H1 (cell line): Measurements from ENCODE around the gene OAT. TPM values are rescaled to one million over a fixed set of nuclear protein-coding genes. Genes with fewer than 3 reads are reported as not detected.

Experiments
- CTCF ChIA-PET: fragments of 300-600 bp; sonication (Branson Sonifier 250); formaldehyde crosslinking; loops from one replicate; lab custom pipeline; 2021; ENCODE audit not compliant: partially characterized antibody; lab: Charles Lee
- POLR2A ChIA-PET: fragments of 300-600 bp; sonication (Branson Sonifier 250); formaldehyde crosslinking; loops from one replicate; lab custom pipeline; 2021; ENCODE audit warnings: inconsistent platforms; ENCODE audit not compliant: partially characterized antibody; lab: Charles Lee
- DNase-seq, 2 experiments: peaks; one replicate each; pipeline versions ENCODE4 v3.0.0 to v3.0.0-alpha.2; 2010 to 2022; ENCODE audit warnings: low spot score in 2 of 2, low read depth in 1 of 2, mixed read lengths in 1 of 2
- FAIRE-seq: peaks from 2 replicates; lab custom pipeline; 2011; peaks lifted over from hg19 to GRCh38; lab: Jason Lieb, UNC
- H2AFZ ChIP-seq: 2 replicates; pipeline ENCODE4 v1.8.1; 2012; ENCODE audit warnings: low read length, inconsistent platforms
- H2AK5ac ChIP-seq: 2 replicates; pipeline ENCODE4 v1.6.1; 2013; ENCODE audit warnings: low read depth, low read length
- H2BK120ac ChIP-seq: replicated peaks from 2 replicates; pipeline ENCODE3; 2013; ENCODE audit warnings: low read depth, low read length, inconsistent platforms
- H2BK12ac ChIP-seq: 2 replicates; pipeline ENCODE4 v1.6.1; 2013; ENCODE audit warnings: low read depth, low read length
- H2BK15ac ChIP-seq: 2 replicates; pipeline ENCODE4 v1.6.1; 2013; ENCODE audit warnings: low read length
- H2BK20ac ChIP-seq: 2 replicates; pipeline ENCODE4 v1.6.1; 2013; ENCODE audit warnings: low read length
- H2BK5ac ChIP-seq: 2 replicates; pipeline ENCODE4 v1.6.1; 2013; ENCODE audit warnings: low read depth, low read length
- H3K14ac ChIP-seq: 2 replicates; pipeline ENCODE4 v1.6.1; 2013; ENCODE audit warnings: inconsistent platforms; ENCODE audit not compliant: insufficient read length
- H3K18ac ChIP-seq: 2 replicates; pipeline ENCODE4 v1.6.1; 2013; ENCODE audit warnings: low read length; ENCODE audit errors: extremely low read depth
- H3K23ac ChIP-seq: 2 replicates; pipeline ENCODE4 v1.6.1; 2013; ENCODE audit warnings: inconsistent platforms; ENCODE audit not compliant: insufficient read length
- H3K23me2 ChIP-seq: 2 replicates; pipeline ENCODE4 v1.6.1; 2013; ENCODE audit warnings: low read depth, low read length
- H3K27ac ChIP-seq: 2 replicates; pipeline ENCODE4 v1.6.1; 2011; ENCODE audit warnings: low read depth, low read length, inconsistent platforms
- H3K27me3 ChIP-seq, 4 experiments: replicated peaks in 1 of 4; 1 replicate in 1 of 4; 2 replicates in 3 of 4; pipeline versions ENCODE4 v1.6.1 to v1.8.1; 2011 to 2013; ENCODE audit warnings: low read length in 3 of 4, mild to moderate bottlenecking in 3 of 4, inconsistent platforms in 2 of 4, mixed read lengths in 2 of 4, moderate library complexity in 1 of 4; ENCODE audit not compliant: control insufficient read depth in 3 of 4, insufficient read depth in 3 of 4; ENCODE audit errors: extremely low read depth in 1 of 4
- H3K36me3 ChIP-seq, 4 experiments: 2 replicates each; pipeline versions ENCODE4 v1.6.1 to v1.8.1; 2011 to 2013; ENCODE audit warnings: mild to moderate bottlenecking in 4 of 4, low read length in 3 of 4, moderate library complexity in 2 of 4, control low read depth in 1 of 4, inconsistent platforms in 1 of 4; ENCODE audit not compliant: insufficient read depth in 4 of 4, control insufficient read depth in 2 of 4
- H3K4ac ChIP-seq: replicated peaks from 2 replicates; pipeline ENCODE3; 2013; ENCODE audit warnings: low read length, low read depth, mixed read lengths, inconsistent platforms; ENCODE audit not compliant: insufficient read length
- H3K4me1 ChIP-seq, 4 experiments: replicated peaks in 1 of 4; 1 replicate in 1 of 4; 2 replicates in 3 of 4; pipeline versions ENCODE4 v1.6.1 to v1.8.1; 2011 to 2013; ENCODE audit warnings: low read length in 3 of 4, inconsistent platforms in 2 of 4, mixed read lengths in 1 of 4; ENCODE audit not compliant: insufficient read depth in 4 of 4, control insufficient read depth in 3 of 4
- H3K4me2 ChIP-seq, 2 experiments: 2 replicates each; pipeline versions ENCODE4 v1.6.1 to v1.8.1; 2011 to 2013; ENCODE audit warnings: low read depth in 2 of 2, low read length in 2 of 2, control low read depth in 1 of 2, inconsistent platforms in 1 of 2, mild to moderate bottlenecking in 1 of 2; ENCODE audit not compliant: insufficient read depth in 1 of 2
- H3K4me3 ChIP-seq, 4 experiments: fragments of 200-600, 300-600 bp in 1 of 4; sonication (generic), shearing (Covaris generic), sonication (Bioruptor Twin) in 1 of 4; 2 replicates each; pipeline versions ENCODE4 v1.5.1 to v1.8.1; 2011 to 2016; ENCODE audit warnings: low read length in 4 of 4, low read depth in 3 of 4, control low read depth in 2 of 4, inconsistent platforms in 2 of 4, mild to moderate bottlenecking in 2 of 4, mixed read lengths in 1 of 4, moderate library complexity in 1 of 4; ENCODE audit not compliant: insufficient read depth in 2 of 4; ENCODE audit errors: extremely low read depth in 1 of 4
- H3K56ac ChIP-seq: replicated peaks from 2 replicates; pipeline ENCODE3; 2013; ENCODE audit warnings: low read depth, mild to moderate bottlenecking, mixed read lengths, low read length, inconsistent platforms; ENCODE audit not compliant: insufficient read length
- H3K79me1 ChIP-seq: 2 replicates; pipeline ENCODE4 v1.6.1; 2013; ENCODE audit warnings: low read depth, low read length, control low read depth
- H3K79me2 ChIP-seq, 2 experiments: 2 replicates each; pipeline versions ENCODE4 v1.6.1 to v1.8.1; 2012 to 2013; ENCODE audit warnings: low read length in 2 of 2, mild to moderate bottlenecking in 2 of 2, inconsistent platforms in 1 of 2; ENCODE audit not compliant: insufficient read depth in 2 of 2, control insufficient read depth in 1 of 2
- H3K9ac ChIP-seq, 4 experiments: replicated peaks in 1 of 4; 1 replicate in 1 of 4; 2 replicates in 3 of 4; pipeline versions ENCODE4 v1.6.1 to v1.8.1; 2011 to 2013; ENCODE audit warnings: low read depth in 3 of 4, low read length in 3 of 4, control low read depth in 2 of 4, mild to moderate bottlenecking in 2 of 4, moderate library complexity in 2 of 4, inconsistent platforms in 1 of 4; ENCODE audit errors: extremely low read depth in 1 of 4
- H3K9me3 ChIP-seq, 2 experiments: 2 replicates each; pipeline versions ENCODE4 v1.6.1 to v1.8.1; 2012 to 2013; ENCODE audit warnings: mild to moderate bottlenecking in 2 of 2, moderate library complexity in 2 of 2, control low read depth in 1 of 2, inconsistent platforms in 1 of 2, low read depth in 1 of 2, low read length in 1 of 2, mixed read lengths in 1 of 2; ENCODE audit not compliant: insufficient read depth in 2 of 2
- H4K20me1 ChIP-seq, 2 experiments: replicated peaks in 1 of 2; 2 replicates each; pipeline versions ENCODE3 to v1.8.1; 2011 to 2013; ENCODE audit warnings: inconsistent platforms in 2 of 2, low read length in 2 of 2, mild to moderate bottlenecking in 1 of 2; ENCODE audit not compliant: insufficient read depth in 2 of 2, control insufficient read depth in 1 of 2
- H4K5ac ChIP-seq: 2 replicates; pipeline ENCODE4 v1.6.1; 2013; ENCODE audit warnings: low read length, low read depth, mixed read lengths, inconsistent platforms; ENCODE audit not compliant: insufficient read length
- H4K8ac ChIP-seq: 2 replicates; pipeline ENCODE4 v1.8.0; 2013; ENCODE audit warnings: mild to moderate bottlenecking, moderate library complexity, low read length, inconsistent platforms; ENCODE audit not compliant: insufficient read depth; ENCODE audit errors: extremely low read depth
- H4K91ac ChIP-seq: replicated peaks from 2 replicates; pipeline ENCODE3; 2013; ENCODE audit warnings: low read length, mixed read lengths, inconsistent platforms; ENCODE audit not compliant: insufficient read length
- CEBPB ChIP-seq: IDR thresholded peaks from 2 replicates; pipeline ENCODE4 v1.6.1; 2012; ENCODE audit warnings: low read depth, low read length
- CHD1 ChIP-seq: IDR thresholded peaks from 2 replicates; pipeline ENCODE4 v1.6.1; 2012; ENCODE audit warnings: low read depth, low read length, improper control_type of control experiment
- CTBP2 ChIP-seq: IDR thresholded peaks from 2 replicates; pipeline ENCODE4 v1.7.0; 2011; ENCODE audit warnings: borderline replicate concordance, mild to moderate bottlenecking, moderate library complexity, mixed read lengths, low read length; ENCODE audit not compliant: insufficient read depth, insufficient read length
- EGR1 ChIP-seq: IDR thresholded peaks from 2 replicates; pipeline ENCODE4 v1.6.1; 2011; ENCODE audit warnings: low read depth, low read length, borderline replicate concordance
- GABPA ChIP-seq: IDR thresholded peaks from 2 replicates; pipeline ENCODE4 v1.6.1; 2011; ENCODE audit warnings: mild to moderate bottlenecking, low read length, moderate library complexity, borderline replicate concordance; ENCODE audit not compliant: insufficient read depth
- NRF1 ChIP-seq: IDR thresholded peaks from 2 replicates; pipeline ENCODE4 v1.6.1; 2011; ENCODE audit warnings: mild to moderate bottlenecking, low read depth, low read length, improper control_type of control experiment
- PHF8 ChIP-seq: fragments of 200-600 bp; sonication (generic); conservative IDR thresholded peaks from 2 replicates; pipeline ENCODE4 v1.7.1; 2012; ENCODE audit warnings: low read depth, mild to moderate bottlenecking, inconsistent platforms, low read length, moderate library complexity
- SAP30 ChIP-seq: fragments of 300-600 bp; sonication (generic); IDR thresholded peaks from 2 replicates; pipeline ENCODE4 v1.7.1; 2012; ENCODE audit warnings: low read length, moderate library complexity, mild to moderate bottlenecking, inconsistent platforms; ENCODE audit not compliant: insufficient read depth, insufficient replicate concordance
- TBP ChIP-seq: IDR thresholded peaks from 2 replicates; pipeline ENCODE4 v1.6.1; 2011; ENCODE audit warnings: low read depth, low read length, improper control_type of control experiment
- USF2 ChIP-seq: IDR thresholded peaks from 2 replicates; pipeline ENCODE4 v1.6.1; 2011; ENCODE audit warnings: low read length, improper control_type of control experiment
- WGBS, 2 experiments: shearing (Covaris generic) in 1 of 2; methylation state at CpG; one replicate each; pipeline versions ENCODE4 v1.1.6 to v1.1.7; 2013 to 2015; ENCODE audit warnings: low lambda C conversion rate in 2 of 2, mixed read lengths in 2 of 2, inconsistent platforms in 1 of 2, low coverage in 1 of 2, missing lambda C conversion rate in 1 of 2; ENCODE audit not compliant: insufficient replicate concordance in 2 of 2, insufficient coverage in 1 of 2, insufficient read length in 1 of 2; ENCODE audit errors: extremely low coverage in 1 of 2, missing lambda C conversion rate in 1 of 2; 5-methylcytosine and 5-hydroxymethylcytosine counted together
- polyA plus RNA-seq, 7 experiments: library from polyadenylated mRNA; depleted of rRNA in 3 of 7; stranded (reverse) in 5 of 7; unstranded in 2 of 7; fragments of >200 nt in 5 of 7; fragments of 200-250 nt in 2 of 7; gene quantifications; 1 replicate in 5 of 7; 2 replicates in 1 of 7; 4 replicates in 1 of 7; pipeline versions ENCODE4 v1.2.1 to v1.2.3, GENCODE V29; 2011 to 2013; ENCODE audit warnings: missing spikeins in 2 of 7, mixed read lengths in 2 of 7
- total RNA-seq: library from RNA; stranded (reverse); fragmentation: NEBNext Ultra II Directional; extraction: Animal tissue kit (Norgen Biotek cat#: 25700); gene quantifications from 2 replicates; pipeline ENCODE4 v1.2.1, GENCODE V29; 2021

The OAT gene
- total and polyA plus RNA-seq, 2 of the 8 experiments (the other 6 are each of a cell fraction or from before 2014, with no cell fraction given), result 67.8 to 121 TPM

- H3K9me3 ChIP-seq, result no peaks in the 10 kb centered on the region
- peak overlapping the region in 3 of 4 experiments; percentile 35 to 61 (median 38); a peak in 6 of 8 replicates for H3K4me3 ChIP-seq
- no peak overlapping the region for H3K27ac ChIP-seq
- H2BK12ac ChIP-seq, result 0 out of 2 replicates have a peak overlapping the region, but pooled peaks have one; percentile 27
- H2AK5ac ChIP-seq, result no peak overlapping the region
- H4K20me1 ChIP-seq, result no peaks in the 10 kb centered on the region
- peak overlapping the region; percentile 12 to 82; a peak in 3 of 4 replicates for H3K4me2 ChIP-seq
- H3K23me2 ChIP-seq, result peaks cover 2% of the 10 kb centered on the region; the same call in 1 of the 2 replicates
- no peak overlapping the region for H2BK5ac ChIP-seq
- no peak overlapping the region for H2BK20ac ChIP-seq
- CTCF ChIA-PET, result interaction anchor here (0.6 to 4.9 kb wide), 51 partner anchors 9 to 1407 kb away, joined by 3 to 79 read pairs (median 5); no protein-coding TSS in a partner anchor
- H3K4me1 ChIP-seq, result peaks cover 0 to 8% (median 4%) of the 10 kb centered on the region in 4 experiments; a peak in 5 of 7 replicates
- FAIRE-seq, result no peak
- no peak overlapping the region for H4K91ac ChIP-seq
- H2BK15ac ChIP-seq, result no peak overlapping the region
- no peak overlapping the region for H3K56ac ChIP-seq
- peaks cover 0 to 6% (median 5%) of the 10 kb centered on the region in 4 experiments; a peak in 5 of 7 replicates for H3K27me3 ChIP-seq
- H3K79me1 ChIP-seq, result no peaks in the 10 kb centered on the region
- H4K5ac ChIP-seq, result no peak overlapping the region
- no peak overlapping the region for H3K14ac ChIP-seq
- peak overlapping the region; percentile 91 for H2AFZ ChIP-seq
- H3K79me2 ChIP-seq, result no peaks in the 10 kb centered on the region
- H3K23ac ChIP-seq, result no peak overlapping the region
- H2BK120ac ChIP-seq, result no peak overlapping the region
- no peak overlapping the region; the same call in 1 of the 2 replicates for H3K18ac ChIP-seq
- no peaks in the 10 kb centered on the region for H3K36me3 ChIP-seq
- POLR2A ChIA-PET, result no interaction called here
- 12% methylated on average over 50 of the region's 74 CpGs; no CpG with 5 or more reads in 1 of the 2 experiments for WGBS, 2 experiments
- H3K9ac ChIP-seq, result no peak overlapping the region
- peak; percentile 47 to 98 for DNase-seq
- H3K4ac ChIP-seq, result no peak overlapping the region
- H4K8ac ChIP-seq, result peak overlapping the region; percentile 80; the same call in 1 of the 2 replicates
- TF ChIP-seq NRF1 (peak; percentile 69), USF2 (no peak), EGR1 (peak; percentile 14; the same call in 1 of the 2 replicates), PHF8 (no peak), CEBPB (no peak), TBP (no peak), GABPA (0 out of 2 replicates have a peak, but pooled peaks have one; percentile 19), CHD1 (no peak), SAP30 (no peak), CTBP2 (no peak)
Measured at GRCh38 chr10:124388823-124389612, 29.7 kb downstream of the OAT start.
